Transverse colon (tissue), 4 donors: ENCODE results near the gene CDX4.

Source experiments
- EP300 ChIP-seq: sonication (generic); formaldehyde crosslinking; IDR thresholded peaks from one replicate; pipeline ENCODE4 v1.6.1; 2017; ENCODE audit warnings: antibody characterized with exemption, low read depth
- POLR2A ChIP-seq: fragments of 450-650 bp; IDR thresholded peaks from one replicate; pipeline ENCODE4 v1.6.1; 2016; ENCODE audit warnings: antibody characterized with exemption, mild to moderate bottlenecking, moderate library complexity
- POLR2AphosphoS5 ChIP-seq, 3 donors: sonication (generic); formaldehyde crosslinking; IDR thresholded peaks; one replicate each; pipeline ENCODE4 v1.6.1; 2016; ENCODE audit warnings: antibody characterized with exemption in 3 of 3
- TF ChIP-seq, protein P1 (sequence below), 5 experiments: fragments of 200-600 bp in 3 of 5; fragments of 450-650 bp in 2 of 5; sonication (generic) in 3 of 5; IDR thresholded peaks; 1 replicate in 2 of 5; 2 replicates in 3 of 5; pipeline ENCODE4 v1.5.1; 2016 to 2017; ENCODE audit warnings: antibody characterized with exemption in 5 of 5, inconsistent platforms in 3 of 5, mild to moderate bottlenecking in 2 of 5, moderate library complexity in 1 of 5

- TF ChIP-seq, protein P1, sequence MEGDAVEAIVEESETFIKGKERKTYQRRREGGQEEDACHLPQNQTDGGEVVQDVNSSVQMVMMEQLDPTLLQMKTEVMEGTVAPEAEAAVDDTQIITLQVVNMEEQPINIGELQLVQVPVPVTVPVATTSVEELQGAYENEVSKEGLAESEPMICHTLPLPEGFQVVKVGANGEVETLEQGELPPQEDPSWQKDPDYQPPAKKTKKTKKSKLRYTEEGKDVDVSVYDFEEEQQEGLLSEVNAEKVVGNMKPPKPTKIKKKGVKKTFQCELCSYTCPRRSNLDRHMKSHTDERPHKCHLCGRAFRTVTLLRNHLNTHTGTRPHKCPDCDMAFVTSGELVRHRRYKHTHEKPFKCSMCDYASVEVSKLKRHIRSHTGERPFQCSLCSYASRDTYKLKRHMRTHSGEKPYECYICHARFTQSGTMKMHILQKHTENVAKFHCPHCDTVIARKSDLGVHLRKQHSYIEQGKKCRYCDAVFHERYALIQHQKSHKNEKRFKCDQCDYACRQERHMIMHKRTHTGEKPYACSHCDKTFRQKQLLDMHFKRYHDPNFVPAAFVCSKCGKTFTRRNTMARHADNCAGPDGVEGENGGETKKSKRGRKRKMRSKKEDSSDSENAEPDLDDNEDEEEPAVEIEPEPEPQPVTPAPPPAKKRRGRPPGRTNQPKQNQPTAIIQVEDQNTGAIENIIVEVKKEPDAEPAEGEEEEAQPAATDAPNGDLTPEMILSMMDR (IDR thresholded peaks at IDR 0.05): no peak
- TF ChIP-seq POLR2A (no peak), POLR2AphosphoS5 (IDR thresholded peaks at IDR 0.05) (no peak), EP300 (no peak)
Observed at GRCh38 chrX:73398185-73398914, 48.5 kb upstream of the CDX4 start.
